Ishikawa (cell line): ENCODE data around the gene FAM174C.

Experiments used
- CEBPB ChIP-seq: IDR thresholded peaks from 2 replicates; pipeline ENCODE4 v1.6.1; 2012
- CREB1 ChIP-seq: IDR thresholded peaks from 2 replicates; pipeline ENCODE4 v1.6.1; 2012; ENCODE audit warnings: low read depth
- EGR1 ChIP-seq: IDR thresholded peaks from 2 replicates; pipeline ENCODE4 v1.6.1; 2012
- EP300 ChIP-seq: IDR thresholded peaks from 2 replicates; pipeline ENCODE4 v1.6.1; 2012; ENCODE audit warnings: borderline replicate concordance
- FOXM1 ChIP-seq: IDR thresholded peaks from 2 replicates; pipeline ENCODE4 v1.6.1; 2012; ENCODE audit warnings: low read depth, borderline replicate concordance
- MAX ChIP-seq: IDR thresholded peaks from 2 replicates; pipeline ENCODE4 v1.6.1; 2012
- NFIC ChIP-seq: IDR thresholded peaks from 2 replicates; pipeline ENCODE4 v1.6.1; 2012
- RAD21 ChIP-seq: IDR thresholded peaks from 2 replicates; pipeline ENCODE4 v1.6.1; 2012; ENCODE audit warnings: low read depth
- REST ChIP-seq: IDR thresholded peaks from 2 replicates; pipeline ENCODE4 v1.6.1; 2012; ENCODE audit warnings: low read depth, mild to moderate bottlenecking
- TAF1 ChIP-seq: IDR thresholded peaks from 2 replicates; pipeline ENCODE4 v1.6.1; 2012; ENCODE audit warnings: low read depth, mild to moderate bottlenecking
- TCF12 ChIP-seq: IDR thresholded peaks from 2 replicates; pipeline ENCODE4 v1.6.1; 2012; ENCODE audit warnings: low read depth
- YY1 ChIP-seq: IDR thresholded peaks from 2 replicates; pipeline ENCODE4 v1.6.1; 2012; ENCODE audit warnings: low read depth

- TF ChIP-seq NFIC (no peak), TAF1 (no peak), REST (no peak), YY1 (no peak), CEBPB (no peak), EP300 (no peak), MAX (no peak), RAD21 (no peak), FOXM1 (no peak), TCF12 (no peak), CREB1 (no peak), EGR1 (no peak)
Measured at GRCh38 chr19:1226227-1226518, 49.2 kb upstream of the FAM174C start.
